PC-3 (cell line): Measurements from ENCODE around the gene KRT33A. TPM values are rescaled to one million over a fixed set of nuclear protein-coding genes. Genes with fewer than 3 reads are reported as not detected.

ENCODE experiments used
- ATAC-seq: fragments of 200-7000 bp; cut with Tn5 transposase; 2 replicates; pipeline ENCODE4 v1.9.1; 2020; ENCODE audit warnings: mild to moderate bottlenecking, moderate library complexity
- BruUV-seq: library from RNA; stranded (reverse); fragments of 400-500 nt; replicated peaks from 2 replicates; lab custom pipeline; 2021; lab: Mats Ljungman, UMichigan
- CTCF ChIA-PET: fragments of 300-600 bp; sonication (Branson Sonifier 250); formaldehyde crosslinking; loops from one replicate; lab custom pipeline; 2022; ENCODE audit warnings: antibody characterized with exemption; lab: Charles Lee
- POLR2A ChIA-PET: fragments of 300-600 bp; sonication (Branson Sonifier 250); formaldehyde crosslinking; loops from one replicate; lab custom pipeline; 2022; ENCODE audit warnings: antibody characterized with exemption; ENCODE audit not compliant: unreplicated experiment; lab: Charles Lee
- DNase-seq: peaks from one replicate; pipeline ENCODE4 v3.0.0-alpha.2; 2015
- H2AFZ ChIP-seq: fragments of 300-600 bp; sonication (generic); 2 replicates; pipeline ENCODE4 v1.6.0; 2016; ENCODE audit warnings: antibody characterized with exemption, low read length
- H3F3A ChIP-seq: fragments of 300-600 bp; sonication (generic); one replicate; pipeline ENCODE4 v1.6.0; 2017; ENCODE audit warnings: antibody characterized with exemption, low read length, control low read depth, mild to moderate bottlenecking; ENCODE audit not compliant: unreplicated experiment
- H3K27ac ChIP-seq: fragments of 300-600 bp; sonication (generic); 2 replicates; pipeline ENCODE4 v1.5.1; 2016; ENCODE audit warnings: mild to moderate bottlenecking, low read length
- H3K27me3 ChIP-seq: fragments of 300-600 bp; sonication (generic); 2 replicates; pipeline ENCODE4 v1.6.1; 2016; ENCODE audit warnings: low read length, mixed read lengths
- H3K36me3 ChIP-seq: fragments of 300-600 bp; sonication (generic); 2 replicates; pipeline ENCODE4 v1.6.1; 2016; ENCODE audit warnings: low read depth, mixed run types, low read length, mixed read lengths
- H3K4me1 ChIP-seq: fragments of 300-600 bp; sonication (generic); 2 replicates; pipeline ENCODE4 v1.5.1; 2016; ENCODE audit warnings: low read length; ENCODE audit not compliant: insufficient read depth
- H3K4me2 ChIP-seq: fragments of 300-600 bp; sonication (generic); 2 replicates; pipeline ENCODE4 v1.6.0; 2016; ENCODE audit warnings: low read length
- H3K4me3 ChIP-seq: fragments of 300-600 bp; sonication (generic); 2 replicates; pipeline ENCODE4 v1.5.1; 2016; ENCODE audit warnings: mild to moderate bottlenecking, low read length, mixed read lengths
- H3K79me2 ChIP-seq: fragments of 300-600 bp; sonication (generic); 2 replicates; pipeline ENCODE4 v1.6.1; 2017; ENCODE audit warnings: low read length, mixed read lengths
- H3K9ac ChIP-seq: fragments of 300-600 bp; sonication (generic); 2 replicates; pipeline ENCODE4 v1.6.0; 2016; ENCODE audit warnings: mild to moderate bottlenecking, low read length
- H3K9me2 ChIP-seq: fragments of 300-600 bp; sonication (generic); replicated peaks from 2 replicates; pipeline ENCODE4 v1.6.1; 2016; ENCODE audit warnings: mixed run types, low read length, mixed read lengths
- H3K9me3 ChIP-seq: fragments of 300-600 bp; sonication (generic); 2 replicates; pipeline ENCODE4 v1.6.1; 2016; ENCODE audit warnings: low read length, mixed read lengths
- H4K20me1 ChIP-seq: fragments of 300-600 bp; sonication (generic); 2 replicates; pipeline ENCODE4 v1.6.1; 2016; ENCODE audit warnings: low read length, mixed read lengths
- EZH2 ChIP-seq: fragments of 300-600 bp; sonication (generic); IDR thresholded peaks from one replicate; pipeline ENCODE4 v1.6.1; 2017; ENCODE audit warnings: antibody characterized with exemption, mild to moderate bottlenecking, low read length; ENCODE audit not compliant: unreplicated experiment
- EZH2phosphoT487 ChIP-seq: fragments of 300-600 bp; sonication (generic); IDR thresholded peaks from 2 replicates; pipeline ENCODE4 v1.6.1; 2018; ENCODE audit warnings: mild to moderate bottlenecking, antibody characterized with exemption, low read length, borderline replicate concordance
- intact Hi-C: fragments of 100-400 bp; cut with micrococcal nuclease; formaldehyde crosslinking; loops from 2 replicates; pipeline ENCODE4 v1.9.0; 2023
- total RNA-seq: library from RNA; depleted of rRNA; stranded (reverse); fragments of >200 nt; gene quantifications from 2 replicates; pipeline ENCODE4 v1.2.3, GENCODE V29; 2014
- TF ChIP-seq, protein P1 (sequence below): fragments of 300-600 bp; sonication (generic); conservative IDR thresholded peaks from 2 replicates; pipeline ENCODE4 v1.5.1; 2017; ENCODE audit warnings: antibody characterized with exemption, low read depth, mild to moderate bottlenecking, low read length

The KRT33A gene
- total RNA-seq, 1 experiment from 2014 or later = not detected

DNA sequence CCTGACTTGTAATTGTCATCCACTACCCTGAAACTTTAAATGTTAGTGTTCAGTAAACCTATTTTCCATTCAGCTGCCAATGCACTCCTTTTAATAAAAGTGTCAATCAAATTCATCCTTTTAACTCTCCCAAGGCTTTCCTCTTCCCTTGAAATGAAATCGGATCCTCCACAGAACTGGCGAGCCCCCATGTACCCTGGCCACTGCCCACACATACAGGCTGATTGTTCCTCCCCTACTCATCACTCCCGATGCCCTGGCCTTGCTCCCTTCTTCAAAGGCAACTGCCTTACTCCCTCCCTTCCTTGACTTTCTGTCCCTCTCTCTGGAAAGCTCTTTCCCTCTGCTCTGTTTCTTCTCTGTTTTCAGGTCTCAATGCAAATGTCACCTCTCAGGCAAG is 7.6 kb downstream of the KRT33A start:
- no peak overlapping the region for H3K4me2 ChIP-seq
- no peaks in the 10 kb centered on the region for H3K9me2 ChIP-seq
- ChIA-PET POLR2A (no interaction called here), CTCF (no interaction called here)
- H3K4me1 ChIP-seq = no peaks in the 10 kb centered on the region
- intact Hi-C loops = no loop called here
- no peak overlapping the region for H3K27ac ChIP-seq
- no peaks in the 10 kb centered on the region for H3K36me3 ChIP-seq
- no peaks in the 10 kb centered on the region for H3K9me3 ChIP-seq
- no peak overlapping the region for H3K4me3 ChIP-seq
- no peak for TF ChIP-seq EZH2phosphoT487
- TF ChIP-seq, protein P1, sequence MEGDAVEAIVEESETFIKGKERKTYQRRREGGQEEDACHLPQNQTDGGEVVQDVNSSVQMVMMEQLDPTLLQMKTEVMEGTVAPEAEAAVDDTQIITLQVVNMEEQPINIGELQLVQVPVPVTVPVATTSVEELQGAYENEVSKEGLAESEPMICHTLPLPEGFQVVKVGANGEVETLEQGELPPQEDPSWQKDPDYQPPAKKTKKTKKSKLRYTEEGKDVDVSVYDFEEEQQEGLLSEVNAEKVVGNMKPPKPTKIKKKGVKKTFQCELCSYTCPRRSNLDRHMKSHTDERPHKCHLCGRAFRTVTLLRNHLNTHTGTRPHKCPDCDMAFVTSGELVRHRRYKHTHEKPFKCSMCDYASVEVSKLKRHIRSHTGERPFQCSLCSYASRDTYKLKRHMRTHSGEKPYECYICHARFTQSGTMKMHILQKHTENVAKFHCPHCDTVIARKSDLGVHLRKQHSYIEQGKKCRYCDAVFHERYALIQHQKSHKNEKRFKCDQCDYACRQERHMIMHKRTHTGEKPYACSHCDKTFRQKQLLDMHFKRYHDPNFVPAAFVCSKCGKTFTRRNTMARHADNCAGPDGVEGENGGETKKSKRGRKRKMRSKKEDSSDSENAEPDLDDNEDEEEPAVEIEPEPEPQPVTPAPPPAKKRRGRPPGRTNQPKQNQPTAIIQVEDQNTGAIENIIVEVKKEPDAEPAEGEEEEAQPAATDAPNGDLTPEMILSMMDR = no peak
- no peaks in the 10 kb centered on the region for H3K79me2 ChIP-seq
- no peak overlapping the region for H2AFZ ChIP-seq
- DNase-seq = no peak
- ATAC-seq = no peak
- no peaks in the 10 kb centered on the region for H3F3A ChIP-seq
- no peak overlapping the region for H3K9ac ChIP-seq
- no peaks in the 10 kb centered on the region for H4K20me1 ChIP-seq
- BruUV-seq = no TSS peak
- no peaks in the 10 kb centered on the region for H3K27me3 ChIP-seq

DNA sequence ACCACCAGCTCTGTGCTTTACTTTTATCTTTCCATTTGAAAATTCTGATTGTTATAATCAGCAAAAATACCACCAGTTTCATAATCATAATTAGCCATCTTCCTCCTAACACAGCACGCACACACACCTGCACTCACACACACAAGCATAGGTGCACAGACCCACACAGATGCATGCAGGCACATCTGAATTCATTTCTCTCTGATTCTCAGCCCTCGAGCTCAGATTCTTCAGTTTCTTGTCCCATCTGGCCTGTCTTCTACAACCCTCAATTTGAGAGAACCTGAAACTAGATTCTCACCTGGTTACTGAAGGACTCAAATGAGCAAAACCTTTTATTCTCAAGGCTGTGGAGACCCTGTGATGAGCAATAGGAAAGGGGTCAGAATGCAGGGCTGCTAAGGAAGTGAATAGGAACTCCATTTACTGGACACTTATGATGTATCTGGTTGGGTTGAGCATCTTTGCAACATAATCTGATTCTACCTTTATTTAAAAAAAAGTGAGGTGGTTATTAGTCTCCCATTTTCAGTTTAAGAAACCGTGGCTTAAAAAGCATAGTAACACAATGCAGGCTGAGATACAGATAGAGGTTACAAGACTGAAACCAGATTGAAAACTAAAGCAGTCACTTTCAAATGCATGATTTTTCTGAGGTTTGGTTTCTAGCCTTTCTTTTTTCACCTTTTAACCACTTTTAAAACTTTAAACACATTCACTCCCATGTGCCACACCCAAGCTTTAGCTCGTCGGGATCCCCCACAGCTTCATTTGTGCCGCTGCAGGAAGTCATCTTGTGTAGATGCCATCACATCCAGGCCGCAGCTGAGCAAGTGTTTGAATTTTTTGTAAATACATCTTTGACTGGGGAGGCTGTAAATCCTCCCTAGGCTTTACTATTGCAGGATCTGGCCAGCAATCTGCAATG is 9.4 kb downstream of the KRT33A start:
- no peaks in the 10 kb centered on the region for H3K4me1 ChIP-seq
- no peak overlapping the region for H3K27ac ChIP-seq
- TF ChIP-seq, protein P1 = no peak
- no peak for TF ChIP-seq EZH2phosphoT487
- TF ChIP-seq EZH2 = no peak
- H2AFZ ChIP-seq = no peak overlapping the region
- ChIA-PET CTCF (no interaction called here), POLR2A (no interaction called here)
- intact Hi-C loops = no loop called here
- no peak overlapping the region for H3K9ac ChIP-seq
- no peaks in the 10 kb centered on the region for H3K36me3 ChIP-seq
- no peak overlapping the region for H3K4me3 ChIP-seq
- no peak overlapping the region for H3K4me2 ChIP-seq
- no peaks in the 10 kb centered on the region for H3K27me3 ChIP-seq
- H3K79me2 ChIP-seq = no peaks in the 10 kb centered on the region
- no peaks in the 10 kb centered on the region for H3K9me2 ChIP-seq
- no peaks in the 10 kb centered on the region for H3F3A ChIP-seq
- ATAC-seq (no peak), DNase-seq (no peak)
- BruUV-seq = no TSS peak
- H3K9me3 ChIP-seq = no peaks in the 10 kb centered on the region
- no peaks in the 10 kb centered on the region for H4K20me1 ChIP-seq

- Histone ChIP-seq H3K9me3 (no peaks in the 10 kb centered on the region), H3F3A (no peaks in the 10 kb centered on the region), H4K20me1 (no peaks in the 10 kb centered on the region), H2AFZ (no peak overlapping the region), H3K4me1 (no peaks in the 10 kb centered on the region), H3K9me2 (no peaks in the 10 kb centered on the region), H3K27ac (no peak overlapping the region), H3K9ac (no peak overlapping the region), H3K36me3 (no peaks in the 10 kb centered on the region), H3K4me3 (no peak overlapping the region), H3K27me3 (no peaks in the 10 kb centered on the region), H3K79me2 (no peaks in the 10 kb centered on the region), H3K4me2 (no peak overlapping the region)
- intact Hi-C loops = no loop called here
- no TSS peak for BruUV-seq
- TF ChIP-seq EZH2 = no peak
- DNase-seq (no peak), ATAC-seq (no peak)
- ChIA-PET POLR2A (interaction anchor here (0.7 kb wide), 1 partner anchor 495 kb away, joined by 3 read pairs; no protein-coding TSS in a partner anchor), CTCF (no interaction called here)
Measured at GRCh38 chr17:41340494-41340893, 10.1 kb downstream of the KRT33A start.
